Duodenal mucosa (tissue), 2 donors: ENCODE measurements around the gene NR4A1.

Experiments
- H3K27ac ChIP-seq: one replicate; pipeline ENCODE4 v1.7.0; 2013; ENCODE audit warnings: low read depth, low read length
- H3K27me3 ChIP-seq, 2 donors: one replicate each; pipeline ENCODE4 v1.7.0; 2013; ENCODE audit warnings: low read length in 2 of 2, control low read depth in 1 of 2; ENCODE audit not compliant: insufficient read depth in 2 of 2, control insufficient read depth in 1 of 2
- H3K36me3 ChIP-seq, 2 donors: one replicate each; pipeline ENCODE4 v1.7.0; 2013; ENCODE audit warnings: low read length in 2 of 2, control low read depth in 1 of 2; ENCODE audit not compliant: insufficient read depth in 2 of 2, control insufficient read depth in 1 of 2
- H3K4me1 ChIP-seq, 2 donors: one replicate each; pipeline ENCODE4 v1.7.0; 2013; ENCODE audit warnings: low read length in 2 of 2, control low read depth in 1 of 2; ENCODE audit not compliant: insufficient read depth in 2 of 2, control insufficient read depth in 1 of 2
- H3K4me3 ChIP-seq, 2 donors: one replicate each; pipeline ENCODE4 v1.7.0; 2013; ENCODE audit warnings: low read length in 2 of 2, low read depth in 1 of 2
- H3K9ac ChIP-seq, 2 donors: one replicate each; pipeline ENCODE4 v1.7.0; 2013; ENCODE audit warnings: low read length in 2 of 2, low read depth in 1 of 2
- H3K9me3 ChIP-seq, 2 donors: one replicate each; pipeline ENCODE4 v1.7.0; 2013; ENCODE audit warnings: low read length in 2 of 2, control low read depth in 1 of 2; ENCODE audit not compliant: control insufficient read depth in 1 of 2

Gene NR4A1

DNA sequence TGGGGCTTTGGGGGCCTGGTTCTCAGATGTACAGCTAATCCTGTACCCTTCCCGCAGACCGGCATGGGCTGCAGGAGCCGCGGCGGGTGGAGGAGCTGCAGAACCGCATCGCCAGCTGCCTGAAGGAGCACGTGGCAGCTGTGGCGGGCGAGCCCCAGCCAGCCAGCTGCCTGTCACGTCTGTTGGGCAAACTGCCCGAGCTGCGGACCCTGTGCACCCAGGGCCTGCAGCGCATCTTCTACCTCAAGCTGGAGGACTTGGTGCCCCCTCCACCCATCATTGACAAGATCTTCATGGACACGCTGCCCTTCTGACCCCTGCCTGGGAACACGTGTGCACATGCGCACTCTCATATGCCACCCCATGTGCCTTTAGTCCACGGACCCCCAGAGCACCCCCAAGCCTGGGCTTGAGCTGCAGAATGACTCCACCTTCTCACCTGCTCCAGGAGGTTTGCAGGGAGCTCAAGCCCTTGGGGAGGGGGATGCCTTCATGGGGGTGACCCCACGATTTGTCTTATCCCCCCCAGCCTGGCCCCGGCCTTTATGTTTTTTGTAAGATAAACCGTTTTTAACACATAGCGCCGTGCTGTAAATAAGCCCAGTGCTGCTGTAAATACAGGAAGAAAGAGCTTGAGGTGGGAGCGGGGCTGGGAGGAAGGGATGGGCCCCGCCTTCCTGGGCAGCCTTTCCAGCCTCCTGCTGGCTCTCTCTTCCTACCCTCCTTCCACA is 7.6 kb downstream of the NR4A1 start:
- Histone ChIP-seq H3K27ac (peak overlapping the region; percentile 32), H3K9ac (no peak overlapping the region), H3K27me3 (no peaks in the 10 kb centered on the region), H3K4me3 (no peak overlapping the region), H3K4me1 (peaks cover 2% of the 10 kb centered on the region in 2 donors), H3K36me3 (peaks cover 23 to 41% of the 10 kb centered on the region in 2 donors), H3K9me3 (no peaks in the 10 kb centered on the region)

GRCh38 chr12:52059582-52060497 is 8.6 kb downstream of the NR4A1 start:
- Histone ChIP-seq H3K4me3 (no peak overlapping the region), H3K9me3 (no peaks in the 10 kb centered on the region), H3K4me1 (no peaks in the 10 kb centered on the region), H3K27me3 (no peaks in the 10 kb centered on the region), H3K27ac (no peak overlapping the region), H3K9ac (no peak overlapping the region), H3K36me3 (peaks cover 20 to 33% of the 10 kb centered on the region in 2 donors)

DNA sequence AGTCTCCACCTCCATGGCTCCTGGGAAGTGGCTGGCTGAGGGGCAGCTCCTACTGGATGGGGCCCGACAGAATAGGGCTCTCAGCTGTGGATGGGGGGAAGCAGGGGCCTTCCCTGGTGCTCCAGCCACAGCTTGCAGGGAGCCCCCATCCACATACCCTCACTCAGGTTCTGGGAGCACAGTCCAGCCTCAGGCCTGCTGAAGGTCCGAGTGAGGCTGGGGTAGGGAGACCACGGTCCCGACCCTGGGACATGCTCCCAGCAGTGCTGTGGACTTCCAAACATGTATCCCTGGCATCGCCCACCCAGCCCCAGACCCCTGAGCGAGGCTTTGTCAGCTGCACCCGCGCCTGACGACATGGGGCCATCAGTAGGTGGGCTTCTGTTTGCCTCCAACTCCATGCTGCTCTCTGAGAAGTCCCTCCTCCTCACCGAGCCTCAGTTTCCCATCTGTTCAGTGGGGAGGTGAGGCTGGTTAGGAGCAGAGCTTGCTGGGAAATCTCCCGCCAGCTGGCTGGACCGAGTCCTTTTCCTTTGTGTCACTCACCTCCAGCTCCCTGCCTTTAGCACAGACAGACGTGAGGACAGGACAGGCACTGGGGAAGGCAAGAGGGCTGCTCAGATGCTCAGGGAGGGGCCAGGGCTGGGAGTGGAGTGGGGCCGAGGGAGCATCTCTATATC is 9.4 kb downstream of the NR4A1 start:
- H3K36me3 ChIP-seq, result peaks cover 20 to 27% of the 10 kb centered on the region in 2 donors
- H3K9ac ChIP-seq, result no peak overlapping the region
- H3K4me1 ChIP-seq, result no peaks in the 10 kb centered on the region
- H3K27me3 ChIP-seq, result no peaks in the 10 kb centered on the region
- H3K4me3 ChIP-seq, result no peak overlapping the region
- no peaks in the 10 kb centered on the region for H3K9me3 ChIP-seq
- no peak overlapping the region for H3K27ac ChIP-seq

GRCh38 chr12:52061470-52062166 is 10.4 kb downstream of the NR4A1 start:
- no peak overlapping the region for H3K9ac ChIP-seq
- H3K4me1 ChIP-seq, result no peaks in the 10 kb centered on the region
- H3K27ac ChIP-seq, result no peak overlapping the region
- no peaks in the 10 kb centered on the region for H3K27me3 ChIP-seq
- peaks cover 20% of the 10 kb centered on the region in 2 donors for H3K36me3 ChIP-seq
- H3K4me3 ChIP-seq, result no peak overlapping the region
- H3K9me3 ChIP-seq, result no peaks in the 10 kb centered on the region

GRCh38 chr12:52062167-52063081 is 11.2 kb downstream of the NR4A1 start:
- H3K27me3 ChIP-seq, result no peaks in the 10 kb centered on the region
- peaks cover 12% of the 10 kb centered on the region in 2 donors for H3K36me3 ChIP-seq
- no peaks in the 10 kb centered on the region for H3K9me3 ChIP-seq
- peaks cover 0 to 4% of the 10 kb centered on the region in 2 donors for H3K4me1 ChIP-seq
- peak overlapping the region; percentile 10 for H3K27ac ChIP-seq
- no peak overlapping the region for H3K9ac ChIP-seq
- no peak overlapping the region for H3K4me3 ChIP-seq

DNA sequence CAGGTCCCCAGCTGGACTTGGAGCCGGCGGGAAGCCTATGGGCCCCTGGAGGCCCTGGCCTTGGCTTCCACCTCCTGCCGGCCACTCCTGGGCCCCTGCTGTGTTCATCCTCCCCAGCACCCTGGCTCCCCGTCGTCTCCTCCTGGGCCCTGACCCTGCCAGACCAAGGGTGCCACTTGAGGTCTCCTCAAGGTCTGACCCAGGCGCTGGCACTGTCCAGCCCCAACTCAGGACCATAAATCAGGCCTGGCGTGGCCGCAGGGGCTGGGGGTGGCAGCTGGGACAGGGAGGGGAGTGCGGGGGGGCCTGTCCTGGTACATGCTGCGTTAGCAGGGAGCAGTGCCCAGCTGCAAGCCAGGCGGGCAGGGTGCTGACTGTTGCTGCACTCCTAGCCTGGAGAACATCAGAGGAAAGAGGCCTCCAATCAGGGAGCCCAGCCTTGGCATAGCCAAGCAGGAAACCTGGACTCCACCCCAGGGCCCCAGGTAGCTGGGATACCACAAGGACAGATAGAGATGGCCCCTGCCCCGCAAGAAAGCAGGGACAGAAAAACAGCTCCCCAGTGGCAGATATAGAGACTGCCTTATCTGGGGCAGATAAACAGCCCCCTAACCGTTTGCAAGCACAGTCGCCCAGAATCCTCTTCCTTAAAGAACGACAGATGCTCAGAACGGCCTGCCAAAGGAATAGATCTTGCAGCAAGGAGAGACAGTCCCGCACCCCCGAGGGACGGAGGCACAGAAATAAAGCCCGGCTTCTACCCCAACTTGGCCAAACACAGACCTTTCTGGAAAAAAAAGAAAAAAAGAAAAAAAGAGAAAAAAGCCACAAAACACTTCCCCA is 12.1 kb downstream of the NR4A1 start:
- H3K4me3 ChIP-seq, result no peak overlapping the region
- no peaks in the 10 kb centered on the region for H3K9me3 ChIP-seq
- peaks cover 0 to 4% of the 10 kb centered on the region in 2 donors for H3K4me1 ChIP-seq
- peaks cover 3 to 6% of the 10 kb centered on the region in 2 donors for H3K36me3 ChIP-seq
- H3K9ac ChIP-seq, result no peak overlapping the region
- peak overlapping the region; percentile 10 for H3K27ac ChIP-seq
- no peaks in the 10 kb centered on the region for H3K27me3 ChIP-seq

DNA sequence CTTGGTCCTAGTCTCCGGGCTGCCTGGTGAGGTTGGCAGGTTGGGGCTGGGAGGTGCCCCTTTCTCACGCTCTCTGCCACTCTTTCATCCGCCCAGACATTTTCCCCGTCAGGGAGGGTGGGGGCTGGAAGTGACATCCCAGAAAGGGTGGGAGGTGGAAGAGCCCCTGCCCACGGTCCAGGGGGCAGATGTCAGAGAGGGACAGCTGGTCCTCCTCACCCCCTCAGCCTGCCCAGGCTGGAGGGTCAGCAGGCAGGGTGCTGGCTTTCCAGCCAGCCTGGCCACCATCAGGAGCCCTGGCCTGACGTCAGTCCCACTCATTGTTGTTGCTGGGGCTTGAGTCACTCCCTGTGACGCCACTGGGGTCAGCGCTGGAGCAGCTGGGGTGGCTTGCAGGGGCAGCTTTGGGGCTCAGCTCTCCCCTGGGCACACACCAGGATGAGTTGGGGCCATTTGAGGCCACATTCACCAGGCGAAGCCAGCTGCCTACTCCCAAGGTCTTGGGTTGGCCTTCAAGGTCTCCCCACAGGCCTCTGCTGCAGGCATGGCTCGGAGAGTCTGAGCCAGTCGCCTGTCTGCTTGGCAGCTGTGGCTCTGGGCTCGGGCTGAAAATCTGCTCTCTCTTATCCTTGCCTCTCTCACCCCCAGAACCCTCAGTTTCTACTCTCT is 12.9 kb downstream of the NR4A1 start:
- no peak overlapping the region for H3K9ac ChIP-seq
- H3K27me3 ChIP-seq, result no peaks in the 10 kb centered on the region
- H3K9me3 ChIP-seq, result no peaks in the 10 kb centered on the region
- H3K4me3 ChIP-seq, result no peak overlapping the region
- peak overlapping the region; percentile 20 for H3K27ac ChIP-seq
- H3K36me3 ChIP-seq, result no peaks in the 10 kb centered on the region
- peaks cover 2 to 7% of the 10 kb centered on the region in 2 donors for H3K4me1 ChIP-seq

GRCh38 chr12:52066346-52067080 is 15.3 kb downstream of the NR4A1 start:
- no peak overlapping the region for H3K9ac ChIP-seq
- H3K4me1 ChIP-seq, result peaks cover 19 to 21% of the 10 kb centered on the region in 2 donors
- no peak overlapping the region for H3K27ac ChIP-seq
- no peaks in the 10 kb centered on the region for H3K9me3 ChIP-seq
- no peaks in the 10 kb centered on the region for H3K27me3 ChIP-seq
- no peak overlapping the region for H3K4me3 ChIP-seq
- no peaks in the 10 kb centered on the region for H3K36me3 ChIP-seq
